GM12865 (cell line): Measurements from ENCODE around the gene ATP1A1.

Experiments
- DNase-seq: peaks from one replicate; pipeline ENCODE4 v3.0.0; 2010; ENCODE audit warnings: low read depth
- H3K4me3 ChIP-seq: 2 replicates; pipeline ENCODE4 v1.5.1; 2011; ENCODE audit warnings: mild to moderate bottlenecking, low read depth, low read length, control low read depth
- TF ChIP-seq, protein P1 (sequence below): IDR thresholded peaks from 2 replicates; pipeline ENCODE4 v1.5.1; 2011; ENCODE audit warnings: low read length, control low read depth, low read depth, inconsistent platforms; ENCODE audit not compliant: insufficient read depth; ENCODE audit errors: missing control alignments

Gene ATP1A1

DNA sequence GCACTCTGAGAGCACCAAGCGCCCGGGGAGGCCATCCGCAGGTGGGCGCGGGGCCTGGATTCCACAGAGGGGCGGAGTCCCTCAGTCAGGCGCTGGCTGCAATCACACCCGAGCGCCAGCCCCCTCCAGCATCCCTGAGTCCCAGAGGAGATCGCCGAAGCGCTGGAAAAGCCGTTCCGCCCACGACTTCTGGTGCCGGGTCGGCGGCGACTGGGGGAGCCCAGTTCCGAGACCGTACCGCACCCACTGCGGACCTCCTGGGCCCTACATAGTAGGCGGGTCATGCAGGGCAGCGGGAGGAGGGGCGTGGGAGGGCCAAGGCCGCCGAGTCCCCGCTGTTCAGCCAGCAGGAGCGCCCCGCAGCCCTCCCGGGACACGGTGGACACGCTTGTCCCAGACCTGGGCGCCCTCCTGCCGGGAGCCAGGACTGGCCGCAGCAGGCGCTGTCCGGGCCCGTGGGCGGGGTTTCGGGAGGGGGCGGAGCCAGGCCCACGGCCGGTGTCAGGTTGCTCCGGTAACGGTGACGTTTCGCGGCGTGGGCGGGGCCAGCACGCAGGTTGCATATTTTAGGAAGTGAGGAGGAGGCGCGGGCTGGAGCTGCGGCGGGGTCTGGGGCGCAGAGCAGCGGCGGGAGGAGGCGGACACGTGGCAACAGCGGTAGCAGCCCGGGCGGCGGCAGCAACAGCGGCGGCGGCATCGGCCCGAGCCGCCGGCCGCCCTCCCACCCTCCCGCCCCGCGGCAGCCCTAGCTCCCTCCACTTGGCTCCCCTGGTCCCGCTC is at the start of gene ATP1A1:
ATP1A1 (plus strand) TSS at position 594 of the 780 bp plus-strand sequence. CDS start 268 bp downstream, outside the sequence.
- DNase-seq, result peak; percentile 97
- H3K4me3 ChIP-seq, result peak within 1 kb of the TSS; percentile 96
- TF ChIP-seq, protein P1, sequence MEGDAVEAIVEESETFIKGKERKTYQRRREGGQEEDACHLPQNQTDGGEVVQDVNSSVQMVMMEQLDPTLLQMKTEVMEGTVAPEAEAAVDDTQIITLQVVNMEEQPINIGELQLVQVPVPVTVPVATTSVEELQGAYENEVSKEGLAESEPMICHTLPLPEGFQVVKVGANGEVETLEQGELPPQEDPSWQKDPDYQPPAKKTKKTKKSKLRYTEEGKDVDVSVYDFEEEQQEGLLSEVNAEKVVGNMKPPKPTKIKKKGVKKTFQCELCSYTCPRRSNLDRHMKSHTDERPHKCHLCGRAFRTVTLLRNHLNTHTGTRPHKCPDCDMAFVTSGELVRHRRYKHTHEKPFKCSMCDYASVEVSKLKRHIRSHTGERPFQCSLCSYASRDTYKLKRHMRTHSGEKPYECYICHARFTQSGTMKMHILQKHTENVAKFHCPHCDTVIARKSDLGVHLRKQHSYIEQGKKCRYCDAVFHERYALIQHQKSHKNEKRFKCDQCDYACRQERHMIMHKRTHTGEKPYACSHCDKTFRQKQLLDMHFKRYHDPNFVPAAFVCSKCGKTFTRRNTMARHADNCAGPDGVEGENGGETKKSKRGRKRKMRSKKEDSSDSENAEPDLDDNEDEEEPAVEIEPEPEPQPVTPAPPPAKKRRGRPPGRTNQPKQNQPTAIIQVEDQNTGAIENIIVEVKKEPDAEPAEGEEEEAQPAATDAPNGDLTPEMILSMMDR, result peak; percentile 6

DNA sequence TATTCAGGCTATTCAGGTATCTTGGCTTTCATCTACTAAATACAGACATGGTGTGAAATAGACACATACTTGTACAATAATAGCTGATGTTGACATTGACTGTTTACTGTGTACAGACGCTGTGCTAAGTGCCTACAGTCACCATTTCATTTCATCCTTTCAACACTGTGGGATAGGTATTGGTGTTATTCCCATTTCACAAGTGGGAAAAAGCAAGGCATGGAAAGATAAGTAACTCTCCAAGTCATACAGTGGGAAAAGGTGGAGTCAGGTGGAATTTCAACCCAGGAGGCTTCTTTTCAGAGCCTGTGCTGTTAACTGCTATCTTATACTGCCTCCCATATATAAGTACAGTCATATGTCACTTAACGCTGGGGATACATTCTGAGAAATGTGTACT is 49.6 kb upstream of the ATP1A1 start:
- H3K4me3 ChIP-seq, result no peak overlapping the region
- DNase-seq, result no peak
- TF ChIP-seq, protein P1, result no peak

DNA sequence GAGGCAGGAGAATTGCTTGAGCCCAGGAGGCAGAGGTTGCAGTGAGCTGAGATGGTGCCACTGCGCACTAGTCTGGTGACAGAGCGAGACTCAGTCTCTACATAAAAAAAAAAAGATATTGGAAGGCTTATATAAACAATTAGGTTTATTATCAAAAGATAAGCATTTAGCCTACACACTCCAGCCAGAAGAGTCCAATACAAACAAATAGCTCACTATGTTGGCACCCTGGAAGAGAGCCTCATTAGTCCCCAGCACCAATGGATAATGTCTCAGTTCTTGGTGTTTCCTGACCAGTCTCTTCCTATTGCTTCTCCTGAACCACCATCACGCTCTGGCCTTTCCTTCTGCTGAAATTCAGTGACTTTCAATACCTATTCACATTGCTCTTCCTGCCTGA is 48.6 kb upstream of the ATP1A1 start:
- TF ChIP-seq, protein P1, result no peak
- no peak for DNase-seq
- H3K4me3 ChIP-seq, result no peak overlapping the region

DNA sequence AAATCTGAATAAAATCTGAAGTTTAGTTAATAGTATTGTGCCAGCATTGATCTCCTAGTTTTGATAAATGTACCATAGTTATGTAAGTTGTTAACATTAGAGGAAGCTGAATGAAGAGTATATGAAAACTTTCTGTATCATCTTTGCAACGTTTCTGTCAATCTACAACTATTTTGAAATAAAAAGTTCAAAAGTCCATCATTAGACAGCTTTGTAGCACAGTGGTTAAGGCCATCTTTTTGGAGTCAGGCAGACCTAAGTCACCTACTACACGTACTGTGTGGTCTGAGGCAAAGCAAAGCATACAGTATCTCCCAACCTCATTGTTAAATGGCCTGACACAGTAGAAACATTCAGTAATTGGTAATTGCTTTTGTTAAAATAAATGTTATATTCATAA is 47.9 kb upstream of the ATP1A1 start:
- DNase-seq, result no peak
- TF ChIP-seq, protein P1, result no peak

DNA sequence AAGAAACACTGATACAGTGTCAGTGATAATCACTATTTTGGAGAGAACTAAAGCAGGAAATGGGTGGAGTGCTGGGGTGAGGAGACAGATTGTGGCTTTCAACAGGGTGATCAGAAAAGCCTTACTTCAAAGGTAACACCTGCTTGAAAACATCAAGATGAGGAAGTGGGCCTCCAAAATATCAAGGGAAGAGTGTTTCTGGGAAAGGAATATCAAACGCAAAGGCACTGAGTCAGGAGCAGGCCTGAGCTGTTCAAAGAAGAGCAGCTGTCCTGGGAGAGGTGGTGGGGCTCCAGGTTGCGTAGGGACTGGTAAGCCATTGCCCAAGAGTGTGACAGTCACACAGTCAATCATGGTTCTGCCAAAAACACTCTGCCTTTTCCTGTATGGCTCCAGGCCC is 47.1 kb upstream of the ATP1A1 start:
- TF ChIP-seq, protein P1, result no peak
- no peak overlapping the region for H3K4me3 ChIP-seq
- peak; percentile 50 for DNase-seq

More for the DNA sequence above, 47.9 kb upstream of the ATP1A1 start:
- H3K4me3 ChIP-seq, result no peak overlapping the region

DNA sequence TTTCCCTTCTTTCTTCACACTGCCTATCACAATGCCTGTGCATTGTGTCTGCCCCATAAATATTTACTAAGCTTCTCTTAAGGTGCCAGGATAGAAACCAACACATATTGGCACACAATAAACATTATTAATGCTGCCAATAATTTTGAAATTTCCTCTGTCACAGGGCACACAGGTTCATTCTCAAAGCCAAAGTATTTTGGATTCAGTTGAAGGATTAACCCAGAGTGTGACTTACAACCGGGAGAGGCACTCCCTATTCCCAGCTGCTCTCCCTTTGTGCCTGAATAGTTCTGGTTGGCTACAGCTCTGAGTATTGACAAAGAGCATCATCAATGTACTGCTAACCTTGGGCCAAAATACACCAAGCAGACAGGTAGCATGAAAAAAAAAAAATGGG is 46.6 kb upstream of the ATP1A1 start:
- no peak overlapping the region for H3K4me3 ChIP-seq
- TF ChIP-seq, protein P1, result no peak
- DNase-seq, result no peak

DNA sequence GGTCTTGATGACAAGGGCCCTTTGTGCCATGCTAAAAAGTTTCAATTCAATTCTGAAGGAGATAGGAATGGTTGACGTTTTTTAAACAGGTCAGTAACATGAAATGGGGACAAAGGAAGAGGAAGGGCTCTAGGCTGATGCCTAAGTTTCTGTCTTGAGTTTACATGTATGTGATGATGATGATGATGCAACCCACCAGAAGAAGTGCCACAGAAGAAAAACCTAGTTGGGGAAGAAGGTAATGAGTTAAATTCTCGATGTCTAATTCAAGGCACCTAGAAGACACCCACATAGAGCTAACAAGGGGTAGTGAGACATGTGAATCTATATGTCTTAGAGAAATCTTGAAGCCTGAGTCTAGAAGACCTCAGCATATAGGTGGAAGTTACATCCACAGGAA is 44.4 kb upstream of the ATP1A1 start:
- no peak for DNase-seq
- TF ChIP-seq, protein P1, result no peak
- H3K4me3 ChIP-seq, result no peak overlapping the region
